Measurements from ENCODE around the gene CNOT1. TPM values are rescaled to one million over a fixed set of nuclear protein-coding genes. Genes with fewer than 3 reads are reported as not detected.

Gene CNOT1
- total and polyA plus RNA-seq, 10 of the 15 experiments (the other 5 are each of a cell fraction or from before 2014, with no cell fraction given) = 101 to 246 (median 175) TPM

- TF ChIP-seq RELB (IDR thresholded peaks at IDR 0.05; ENCODE audit: low read depth) (peak; percentile 40; the same call in 1 of the 2 replicates), MXI1 (IDR thresholded peaks at IDR 0.05; ENCODE audit: low read depth, low read length) (peak; percentile 97), YY1 (IDR thresholded peaks at IDR 0.05; ENCODE audit: low read depth, low read length) (peak; percentile 86), SMARCA5 (IDR thresholded peaks at IDR 0.05) (no peak)
These were observed 114.3 kb downstream of the CNOT1 start, which contains the start of gene SETD6 (continued) for GRCh38 chr16:58515125-58515870.

- Histone ChIP-seq H4K20me1 (ENCODE audit: control insufficient read depth, insufficient read depth) (no peaks in the 10 kb centered on the region), H3K36me3 (ENCODE audit: control insufficient read depth in 2 of 2, insufficient read depth in 2 of 2, low read length in 1 of 2) (peaks cover 4 to 6% of the 10 kb centered on the region in 2 experiments; a peak in 3 of 4 replicates), H3K79me2 (ENCODE audit: control insufficient read depth, insufficient read depth, low read length) (peaks cover 11% of the 10 kb centered on the region), H2AFZ (ENCODE audit: control insufficient read depth, low read depth, low read length) (no peak overlapping the region), H3K9ac (ENCODE audit: control insufficient read depth, insufficient read depth, low read length) (no peak overlapping the region), H3K27me3 (replicated peaks in 1 of 2; ENCODE audit: control insufficient read depth in 2 of 2, insufficient read depth in 2 of 2, low read length in 1 of 2) (no peaks in the 10 kb centered on the region), H3K4me1 (ENCODE audit: control insufficient read depth, insufficient read depth, low read length) (peaks cover 25% of the 10 kb centered on the region), H3K4me2 (ENCODE audit: control insufficient read depth, insufficient read depth) (no peak overlapping the region), H3K27ac (ENCODE audit: control insufficient read depth, insufficient read depth) (no peak overlapping the region), H3K4me3 (no peak overlapping the region), H3K9me3 (replicated peaks; ENCODE audit: control insufficient read depth, insufficient read depth, low read length) (no peaks in the 10 kb centered on the region)
- 96% methylated on average over 3 of the region's 3 CpGs for WGBS (ENCODE audit: insufficient coverage, insufficient replicate concordance, low lambda C conversion rate, missing lambda C conversion rate)
- ChIA-PET CTCF (interaction anchor here (0.7 to 2.5 kb wide), 8 partner anchors 14 to 242 kb away, joined by 3 to 22 read pairs (median 3); partner anchors contain the start of genes CNOT1 and NDRG4), RAD21 (ENCODE audit: unreplicated experiment) (interaction anchor here (0.7 to 3.7 kb wide), 5 partner anchors 19 to 243 kb away, joined by 3 to 19 read pairs (median 4); no protein-coding TSS in a partner anchor), POLR2A (no interaction called here), SMC1A (ENCODE audit: uncharacterized antibody, unreplicated experiment) (interaction anchor here (0.6 to 1.8 kb wide), 5 partner anchors 28 to 199 kb away, joined by 3 to 4 read pairs (median 3); no protein-coding TSS in a partner anchor)
- FAIRE-seq (no peak), ATAC-seq (no peak), DNase-seq (ENCODE audit: low read depth, low spot score) (no peak)
- no TSS peak for BruUV-seq (replicated peaks)
- no peak for TF ChIP-seq SMAD5 (IDR thresholded peaks at IDR 0.05; ENCODE audit: low read depth)
- intact Hi-C loops (cut with micrococcal nuclease; ENCODE audit: unreplicated experiment) (no loop called here), in situ Hi-C loops (cut with MboI) (loop anchor here (25.0 kb wide), 1 partner anchor 223 kb away; the partner anchor contains the start of gene GOT2)
These were observed 115.8 kb downstream of the CNOT1 start for GRCh38 chr16:58513874-58514273.
